GM23338 (cell line): Measurements from ENCODE around the gene TRIM8. TPM values are rescaled to one million over a fixed set of nuclear protein-coding genes. Genes with fewer than 3 reads are reported as not detected.
A peak's percentile ranks its signal among the peaks of the same experiment; 100 is the strongest.

Experiments used
- ATAC-seq: fragments of 200-7000 bp; cut with Tn5 transposase; 3 replicates; pipeline ENCODE4 v1.9.1; 2020
- DNase-seq: peaks from one replicate; pipeline ENCODE4 v3.0.0-alpha.2; 2015; ENCODE audit warnings: low spot score
- H2AFZ ChIP-seq: fragments of 200-600 bp; sonication (generic); 2 replicates; pipeline ENCODE4 v1.8.0; 2016; ENCODE audit warnings: antibody characterized with exemption, mild to moderate bottlenecking, moderate library complexity
- H3F3A ChIP-seq: fragments of 200-600 bp; sonication (generic); replicated peaks from 2 replicates; pipeline ENCODE4 v1.8.0; 2017; ENCODE audit warnings: antibody characterized with exemption, mixed run types, low read depth
- H3K27ac ChIP-seq: fragments of 200-600 bp; sonication (generic); 2 replicates; pipeline ENCODE4 v1.6.1; 2016; ENCODE audit warnings: low read depth
- H3K27me3 ChIP-seq: fragments of 200-600 bp; sonication (generic); 2 replicates; pipeline ENCODE4 v1.8.0; 2016; ENCODE audit warnings: mild to moderate bottlenecking, mixed run types, moderate library complexity; ENCODE audit not compliant: insufficient read depth
- H3K36me3 ChIP-seq: fragments of 200-600 bp; sonication (generic); 2 replicates; pipeline ENCODE4 v1.8.0; 2016; ENCODE audit warnings: mild to moderate bottlenecking; ENCODE audit not compliant: insufficient read depth
- H3K4me1 ChIP-seq: fragments of 200-600 bp; sonication (generic); 2 replicates; pipeline ENCODE4 v1.8.0; 2016; ENCODE audit warnings: mild to moderate bottlenecking, moderate library complexity; ENCODE audit not compliant: insufficient read depth
- H3K4me2 ChIP-seq: fragments of 200-600 bp; sonication (generic); 2 replicates; pipeline ENCODE4 v1.7.1; 2017; ENCODE audit warnings: mixed run types
- H3K4me3 ChIP-seq: fragments of 200-600 bp; sonication (generic); 2 replicates; pipeline ENCODE4 v1.6.1; 2016; ENCODE audit warnings: mixed run types
- H3K79me2 ChIP-seq: fragments of 200-600 bp; sonication (generic); replicated peaks from 2 replicates; pipeline ENCODE4 v1.8.0; 2017; ENCODE audit warnings: mild to moderate bottlenecking; ENCODE audit not compliant: insufficient read depth
- H3K9me2 ChIP-seq: fragments of 200-600 bp; sonication (generic); 2 replicates; pipeline ENCODE4 v1.8.0; 2017; ENCODE audit not compliant: insufficient read depth
- H4K20me1 ChIP-seq: fragments of 200-600 bp; sonication (generic); replicated peaks from 2 replicates; pipeline ENCODE4 v1.8.0; 2017; ENCODE audit warnings: mild to moderate bottlenecking; ENCODE audit not compliant: insufficient read depth
- H3K27ac Mint-ChIP-seq: 2 replicates; pipeline ENCODE4 v1.8.0; 2020; ENCODE audit warnings: inconsistent platforms, mild to moderate bottlenecking, moderate library complexity, mixed read lengths
- H3K27me3 Mint-ChIP-seq: 3 replicates; pipeline ENCODE4 v1.8.0; 2022; ENCODE audit warnings: low read depth, mild to moderate bottlenecking, moderate library complexity, mixed read lengths, inconsistent platforms; ENCODE audit not compliant: insufficient read depth, poor library complexity
- H3K36me3 Mint-ChIP-seq: 3 replicates; pipeline ENCODE4 v1.8.0; 2021; ENCODE audit warnings: low read depth, mild to moderate bottlenecking, inconsistent platforms, moderate library complexity, mixed read lengths
- H3K4me1 Mint-ChIP-seq: 3 replicates; pipeline ENCODE4 v1.8.0; 2020; ENCODE audit warnings: mild to moderate bottlenecking, inconsistent platforms, mixed read lengths
- H3K4me3 Mint-ChIP-seq: 3 replicates; pipeline ENCODE4 v1.8.0; 2021; ENCODE audit warnings: moderate library complexity, mild to moderate bottlenecking, inconsistent platforms, mixed read lengths
- H3K9me3 Mint-ChIP-seq: 3 replicates; pipeline ENCODE4 v1.8.0; 2020; ENCODE audit warnings: moderate library complexity, mild to moderate bottlenecking, inconsistent platforms, mixed read lengths
- CREB1 ChIP-seq: fragments of 250-450 bp; sonication (Bioruptor Pico); IDR thresholded peaks from 2 replicates; pipeline ENCODE4 v1.5.0; 2020; ENCODE audit warnings: low read depth, mild to moderate bottlenecking, moderate library complexity
- ETS1 ChIP-seq: IDR thresholded peaks from 2 replicates; pipeline ENCODE4 v1.6.1; 2016; ENCODE audit warnings: antibody characterized with exemption
- EZH2phosphoT487 ChIP-seq: fragments of 200-600 bp; sonication (generic); IDR thresholded peaks from one replicate; pipeline ENCODE4 v1.8.1; 2018; ENCODE audit warnings: antibody characterized with exemption; ENCODE audit not compliant: unreplicated experiment
- JUNB ChIP-seq: IDR thresholded peaks from one replicate; pipeline ENCODE4 v1.6.1; 2016; ENCODE audit warnings: antibody characterized with exemption; ENCODE audit not compliant: unreplicated experiment
- REST ChIP-seq: IDR thresholded peaks from one replicate; pipeline ENCODE4 v1.6.1; 2018; ENCODE audit warnings: antibody characterized with exemption; ENCODE audit not compliant: unreplicated experiment
- STAT1 ChIP-seq: IDR thresholded peaks from one replicate; pipeline ENCODE4 v1.6.1; 2016; ENCODE audit warnings: antibody characterized with exemption; ENCODE audit not compliant: unreplicated experiment
- ZNF114 ChIP-seq: fragments of 250-450 bp; sonication (Bioruptor Pico); IDR thresholded peaks from 2 replicates; pipeline ENCODE4 v1.5.0; 2020; ENCODE audit warnings: mild to moderate bottlenecking, moderate library complexity
- ZNF331 ChIP-seq: fragments of 250-450 bp; sonication (Bioruptor Pico); IDR thresholded peaks from 2 replicates; pipeline ENCODE4 v1.5.0; 2020; ENCODE audit warnings: low read depth, mild to moderate bottlenecking, moderate library complexity
- ZNF462 ChIP-seq: fragments of 250-450 bp; sonication (Bioruptor Pico); IDR thresholded peaks from 2 replicates; pipeline ENCODE4 v1.5.0; 2020; ENCODE audit warnings: mild to moderate bottlenecking, moderate library complexity
- polyA plus RNA-seq: library from polyadenylated mRNA; unstranded; fragments of >200 nt; fragmentation: Nextera tagmentation; extraction: Ambion mirVana; gene quantifications from 2 replicates; pipeline ENCODE4 v1.2.1, GENCODE V29; 2016
- total RNA-seq: library from RNA; depleted of rRNA; stranded (reverse); fragments of >200 nt; shearing (Covaris generic); gene quantifications from 2 replicates; pipeline ENCODE4 v1.2.3, GENCODE V29; 2014

TRIM8 gene
- total and polyA plus RNA-seq, 2 experiments from 2014 or later = 15.1 to 36.7 TPM

DNA sequence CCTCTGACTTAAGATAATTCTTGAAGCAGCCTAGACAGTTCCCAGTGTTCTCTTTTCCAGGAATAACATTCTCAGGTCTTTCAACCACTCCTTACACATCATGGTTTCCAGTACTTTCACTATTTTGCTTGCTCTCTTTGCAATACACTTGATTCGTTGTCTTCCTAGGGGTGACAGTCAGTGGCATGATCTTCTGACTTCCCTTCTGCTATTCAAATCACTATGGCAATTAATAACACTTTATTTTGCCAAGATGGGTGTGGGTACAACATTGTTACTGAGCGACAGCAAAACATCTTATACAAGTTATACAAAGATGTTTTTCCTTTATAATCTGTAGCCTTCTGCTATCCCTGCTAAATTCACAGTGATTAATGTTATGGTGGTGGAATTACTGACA, 54.6 kb downstream of the TRIM8 start (continued):
- no peak for TF ChIP-seq REST

DNA sequence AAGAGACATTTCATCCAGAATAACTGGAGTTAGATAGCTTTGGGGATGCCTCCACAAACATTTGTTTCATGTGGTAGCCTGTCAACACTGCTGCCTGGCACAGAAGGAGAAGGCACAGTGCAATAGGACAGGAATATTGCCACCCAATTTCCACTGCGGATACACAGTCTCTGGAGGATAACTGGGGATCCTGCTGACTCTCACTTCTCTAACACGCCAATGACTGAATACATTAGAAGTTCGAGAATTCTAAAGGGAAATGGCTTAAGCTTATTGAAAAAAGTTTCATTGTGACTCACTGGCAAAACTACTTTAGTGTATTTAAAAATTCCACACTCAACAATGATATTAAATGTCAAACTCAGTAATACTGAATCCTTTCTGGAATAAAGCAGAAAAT, 57.0 kb downstream of the TRIM8 start:
- no peak for TF ChIP-seq ETS1
- no peak for TF ChIP-seq EZH2phosphoT487
- TF ChIP-seq JUNB = no peak
- no peak for TF ChIP-seq ZNF114 (CRISPR knock-in tag)
- no peak for TF ChIP-seq CREB1 (CRISPR knock-in tag)
- no peak for TF ChIP-seq STAT1
- H4K20me1 ChIP-seq = no peaks in the 10 kb centered on the region; the same call in 1 of the 2 replicates
- H3K4me1 ChIP-seq = no peaks in the 10 kb centered on the region
- H2AFZ ChIP-seq = no peak overlapping the region
- Mint-ChIP-seq H3K27me3 (peaks cover 2% of the 10 kb centered on the region), H3K4me3 (no peak overlapping the region), H3K27ac (no peak overlapping the region), H3K36me3 (peaks cover 27% of the 10 kb centered on the region), H3K4me1 (no peaks in the 10 kb centered on the region; the same call in 2 of the 3 replicates), H3K9me3 (no peaks in the 10 kb centered on the region)
- H3K4me3 ChIP-seq = no peak overlapping the region
- no peaks in the 10 kb centered on the region for H3K27me3 ChIP-seq
- no peak for ATAC-seq
- H3K27ac ChIP-seq = 0 out of 2 replicates have a peak overlapping the region, but pooled peaks have one; percentile 77
- peaks cover 3% of the 10 kb centered on the region; the same call in 1 of the 2 replicates for H3K36me3 ChIP-seq
- peaks cover 9% of the 10 kb centered on the region; the same call in 1 of the 2 replicates for H3K79me2 ChIP-seq
- H3K9me2 ChIP-seq = no peaks in the 10 kb centered on the region
- H3K4me2 ChIP-seq = no peak overlapping the region
- H3F3A ChIP-seq = 0 out of 2 replicates have a peak, but pooled peaks cover 2% of the 10 kb centered on the region
- DNase-seq = no peak

DNA sequence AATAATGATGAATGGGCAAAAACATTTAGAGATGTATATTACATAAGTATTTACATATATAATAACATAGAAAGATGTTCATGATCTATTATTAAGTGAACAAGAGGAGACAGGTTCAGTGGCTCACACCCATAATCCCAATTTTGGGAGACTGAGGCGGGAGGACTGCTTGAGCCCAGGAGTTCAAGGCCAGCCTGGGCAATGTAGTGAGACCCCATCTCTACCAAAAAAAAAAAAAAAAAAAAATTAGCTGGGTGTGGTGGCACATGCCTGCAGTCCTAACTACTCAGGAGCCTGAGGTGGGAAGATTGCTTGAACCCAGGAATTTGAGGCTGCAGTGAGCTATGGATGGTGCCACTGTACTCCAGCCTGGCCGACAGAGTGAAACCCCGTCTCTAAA, 57.5 kb downstream of the TRIM8 start:
- Histone ChIP-seq H3K9me2 (no peaks in the 10 kb centered on the region), H3K4me2 (no peak overlapping the region), H4K20me1 (no peaks in the 10 kb centered on the region; the same call in 1 of the 2 replicates), H3K4me3 (no peak overlapping the region), H3K79me2 (peaks cover 14% of the 10 kb centered on the region), H2AFZ (no peak overlapping the region), H3K36me3 (peaks cover 3% of the 10 kb centered on the region; the same call in 1 of the 2 replicates), H3K27me3 (no peaks in the 10 kb centered on the region), H3K4me1 (no peaks in the 10 kb centered on the region), H3K27ac (no peak overlapping the region), H3F3A (0 out of 2 replicates have a peak, but pooled peaks cover 2% of the 10 kb centered on the region)
- DNase-seq (no peak), ATAC-seq (no peak)
- H3K27ac Mint-ChIP-seq = no peak overlapping the region
- H3K9me3 Mint-ChIP-seq = no peaks in the 10 kb centered on the region
- H3K4me3 Mint-ChIP-seq = no peak overlapping the region
- no peaks in the 10 kb centered on the region; the same call in 2 of the 3 replicates for H3K4me1 Mint-ChIP-seq
- H3K36me3 Mint-ChIP-seq = peaks cover 22% of the 10 kb centered on the region
- H3K27me3 Mint-ChIP-seq = peaks cover 2% of the 10 kb centered on the region
- TF ChIP-seq ZNF462 (CRISPR knock-in tag) (no peak), CREB1 (CRISPR knock-in tag) (no peak), JUNB (no peak), ZNF331 (CRISPR knock-in tag) (no peak), EZH2phosphoT487 (no peak)
